Endothelial cell of umbilical vein (primary cell): ENCODE results near the gene ATP1A3. TPM values are rescaled to one million over a fixed set of nuclear protein-coding genes. Genes with fewer than 3 reads are reported as not detected.

Experiments used
- BruUV-seq: library from RNA; stranded (reverse); fragments of 400-500 nt; replicated peaks from 2 replicates; lab custom pipeline; 2021; lab: Mats Ljungman, UMichigan
- CTCF ChIA-PET: fragments of 300-600, 350-600 bp; sonication (Branson Sonifier 250); formaldehyde crosslinking; loops from one replicate; lab custom pipeline; 2021; ENCODE audit warnings: antibody characterized with exemption, inconsistent platforms; lab: Charles Lee
- POLR2A ChIA-PET: fragments of 300-600, 350-600 bp; sonication (Branson Sonifier 250); formaldehyde crosslinking; loops from one replicate; lab custom pipeline; 2021; ENCODE audit warnings: antibody characterized with exemption, inconsistent platforms; lab: Charles Lee
- DNase-seq: peaks from one replicate; pipeline ENCODE4 v3.0.0-alpha.2; 2011; ENCODE audit warnings: low read depth, low spot score
- FAIRE-seq: peaks from 2 replicates; lab custom pipeline; 2011; peaks lifted over from hg19 to GRCh38; lab: Jason Lieb, UNC
- H2AFZ ChIP-seq: 2 replicates; pipeline ENCODE4 v1.6.0; 2012; ENCODE audit warnings: low read depth, low read length, control low read depth, inconsistent platforms
- H3K27ac ChIP-seq: 2 replicates; pipeline ENCODE4 v1.5.1; 2011; ENCODE audit warnings: low read depth, mild to moderate bottlenecking, control low read depth, low read length, moderate library complexity; ENCODE audit not compliant: insufficient read depth
- H3K27me3 ChIP-seq, 2 experiments: 2 replicates each; pipeline versions ENCODE4 v1.6.0 to v1.6.1; 2011; ENCODE audit warnings: low read length in 2 of 2, mixed read lengths in 1 of 2; ENCODE audit not compliant: control insufficient read depth in 2 of 2, insufficient read depth in 2 of 2
- H3K36me3 ChIP-seq, 2 experiments: 2 replicates in 1 of 2; 3 replicates in 1 of 2; pipeline ENCODE4 v1.5.1; 2011; ENCODE audit warnings: low read length in 2 of 2, mild to moderate bottlenecking in 1 of 2, moderate library complexity in 1 of 2; ENCODE audit not compliant: control insufficient read depth in 2 of 2, insufficient read depth in 2 of 2; ENCODE audit errors: extremely low read depth in 1 of 2
- H3K4me1 ChIP-seq: 3 replicates; pipeline ENCODE4 v1.5.1; 2011; ENCODE audit warnings: mild to moderate bottlenecking, low read length; ENCODE audit not compliant: control insufficient read depth, insufficient read depth; ENCODE audit errors: extremely low read depth
- H3K4me2 ChIP-seq: 2 replicates; pipeline ENCODE4 v1.6.1; 2011; ENCODE audit warnings: low read length, control low read depth, mixed read lengths; ENCODE audit not compliant: insufficient read depth
- H3K4me3 ChIP-seq, 3 experiments: fragments of 200-600 bp in 1 of 3; sonication (generic), shearing (Covaris generic) in 1 of 3; replicated peaks in 1 of 3; 2 replicates each; pipeline ENCODE4 v1.5.1; 2011 to 2016; ENCODE audit warnings: control low read depth in 3 of 3, low read length in 3 of 3, mild to moderate bottlenecking in 2 of 3, inconsistent platforms in 1 of 3, low read depth in 1 of 3, moderate library complexity in 1 of 3; ENCODE audit not compliant: insufficient read depth in 1 of 3
- H3K79me2 ChIP-seq: 2 replicates; pipeline ENCODE4 v1.6.0; 2012; ENCODE audit warnings: low read length, inconsistent platforms; ENCODE audit not compliant: control insufficient read depth, insufficient read depth
- H3K9ac ChIP-seq: replicated peaks from 2 replicates; pipeline ENCODE3; 2011; ENCODE audit warnings: low read length, control low read depth; ENCODE audit not compliant: insufficient read depth; ENCODE audit errors: extremely low read depth
- H3K9me1 ChIP-seq: replicated peaks from 3 replicates; pipeline ENCODE4 v1.6.0; 2011; ENCODE audit warnings: mild to moderate bottlenecking, low read length; ENCODE audit not compliant: control insufficient read depth, insufficient read depth; ENCODE audit errors: extremely low read depth
- H3K9me3 ChIP-seq: replicated peaks from 2 replicates; pipeline ENCODE4 v1.5.1; 2012; ENCODE audit warnings: low read length, inconsistent platforms; ENCODE audit not compliant: control insufficient read depth, insufficient read depth
- H4K20me1 ChIP-seq: replicated peaks from 2 replicates; pipeline ENCODE3; 2011; ENCODE audit warnings: mild to moderate bottlenecking, low read length; ENCODE audit not compliant: control insufficient read depth, insufficient read depth; ENCODE audit errors: extremely low read depth
- CTCF ChIP-seq, 2 donors: IDR thresholded peaks; 1 replicate in 1 of 2; 2 replicates in 1 of 2; pipeline ENCODE4 v1.5.1; 2011; ENCODE audit warnings: low read length in 2 of 2, mild to moderate bottlenecking in 2 of 2, moderate library complexity in 2 of 2, control low read depth in 1 of 2, inconsistent platforms in 1 of 2, low read depth in 1 of 2; ENCODE audit not compliant: insufficient read depth in 1 of 2; ENCODE audit errors: extremely low read depth in 1 of 2
- EZH2 ChIP-seq: IDR thresholded peaks from 2 replicates; pipeline ENCODE4 v1.6.1; 2012; ENCODE audit warnings: borderline replicate concordance, low read depth, mild to moderate bottlenecking, moderate library complexity, low read length, inconsistent platforms; ENCODE audit not compliant: severe bottlenecking
- FOS ChIP-seq: IDR thresholded peaks from 2 replicates; pipeline ENCODE4 v1.6.1; 2011; ENCODE audit warnings: mild to moderate bottlenecking, low read length, moderate library complexity, borderline replicate concordance; ENCODE audit not compliant: insufficient read depth
- GATA2 ChIP-seq: IDR thresholded peaks from 2 replicates; pipeline ENCODE4 v1.7.0; 2011; ENCODE audit warnings: low read depth, mild to moderate bottlenecking, moderate library complexity, mixed read lengths, low read length; ENCODE audit not compliant: insufficient read length, insufficient read depth
- JUN ChIP-seq: IDR thresholded peaks from 2 replicates; pipeline ENCODE4 v1.6.1; 2011; ENCODE audit warnings: borderline replicate concordance, low read depth; ENCODE audit not compliant: insufficient read length, insufficient read depth
- MAX ChIP-seq: IDR thresholded peaks from 2 replicates; pipeline ENCODE4 v1.6.1; 2011; ENCODE audit not compliant: insufficient read depth, insufficient read length
- MYC ChIP-seq: IDR thresholded peaks from one replicate; pipeline ENCODE4 v1.6.1; 2011; ENCODE audit warnings: mild to moderate bottlenecking, low read depth, low read length
- POLR2A ChIP-seq: IDR thresholded peaks from 2 replicates; pipeline ENCODE4 v1.6.1; 2012; ENCODE audit warnings: low read depth, mild to moderate bottlenecking, control low read depth, low read length
- POLR2AphosphoS5 ChIP-seq: IDR thresholded peaks from 2 replicates; pipeline ENCODE4 v1.6.1; 2012; ENCODE audit warnings: low read depth, mild to moderate bottlenecking, control low read depth, low read length, moderate library complexity; ENCODE audit not compliant: insufficient read depth
- dilution Hi-C: fragments of 300-500 bp; cut with MboI; formaldehyde crosslinking; loops from one replicate; pipeline ENCODE4 v1.15.0; 2019; ENCODE audit warnings: low sequenced_read_pairs; ENCODE audit not compliant: extremely low pct_ligation_motif_present
- intact Hi-C: fragments of 100-400 bp; cut with micrococcal nuclease; formaldehyde crosslinking; loops from one replicate; pipeline ENCODE4 v1.10.0; 2022
- polyA plus RNA-seq, 4 experiments: library from polyadenylated mRNA; depleted of rRNA in 3 of 4; stranded (reverse) in 3 of 4; unstranded in 1 of 4; fragments of >200 nt; gene quantifications; 2 replicates each; pipeline versions ENCODE4 v1.2.1 to v1.2.3, GENCODE V29; 2011 to 2012; ENCODE audit warnings: missing spikeins in 1 of 4
- total RNA-seq: library from RNA; stranded (reverse); gene quantifications from 2 replicates; pipeline ENCODE4 v1.2.3, GENCODE V29; 2021

Gene ATP1A3
- total and polyA plus RNA-seq, 2 donors (not counting 3 experiments of a cell fraction or from before 2014, with no cell fraction given) = 0.40 TPM; not detected in 1

GRCh38 chr19:41990028-41990427 lies 4.0 kb downstream of the ATP1A3 start:
- no peaks in the 10 kb centered on the region for H3K36me3 ChIP-seq
- H3K9me1 ChIP-seq = no peaks in the 10 kb centered on the region
- peaks cover 0 to 6% of the 10 kb centered on the region in 2 experiments for H3K27me3 ChIP-seq
- H3K4me3 ChIP-seq = no peak overlapping the region
- H3K79me2 ChIP-seq = no peaks in the 10 kb centered on the region
- no peaks in the 10 kb centered on the region for H3K9me3 ChIP-seq
- H3K4me1 ChIP-seq = no peaks in the 10 kb centered on the region
- TF ChIP-seq FOS (no peak), CTCF (IDR thresholded peaks at IDR 0.05; ENCODE audit: extremely low read depth in 1 of 2, insufficient read depth in 1 of 2, low read depth in 1 of 2, low read length in 2 of 2) (no peak), MYC (no peak), POLR2AphosphoS5 (no peak), EZH2 (no peak), GATA2 (no peak), MAX (no peak), POLR2A (no peak), JUN (no peak)
- no peaks in the 10 kb centered on the region for H4K20me1 ChIP-seq
- POLR2A ChIA-PET = no interaction called here
- no peak overlapping the region for H2AFZ ChIP-seq
- FAIRE-seq (no peak), DNase-seq (no peak)
- no peak overlapping the region for H3K9ac ChIP-seq
- BruUV-seq = no TSS peak
- H3K27ac ChIP-seq = no peak overlapping the region
- dilution Hi-C loops (no loop called here), intact Hi-C loops (no loop called here)
- no peak overlapping the region for H3K4me2 ChIP-seq
- CTCF ChIA-PET = interaction anchor here (1.8 kb wide), 1 partner anchor 45 kb away, joined by 6 read pairs; no protein-coding TSS in a partner anchor
